ENCODE data around the gene MBD3.

Gene MBD3

GRCh38 chr19:1561236-1561842, 31.3 kb downstream of the MBD3 start:
- Histone ChIP-seq H3K36me3 (ENCODE audit: control insufficient read depth in 2 of 2, insufficient read depth in 2 of 2, low read length in 2 of 2) (no peaks in the 10 kb centered on the region), H3K9ac (ENCODE audit: low read depth in 1 of 2, low read length in 2 of 2) (no peak overlapping the region), H3K9me3 (ENCODE audit: control insufficient read depth in 2 of 2, low read length in 2 of 2) (no peaks in the 10 kb centered on the region), H3K4me3 (ENCODE audit: low read length in 2 of 2) (no peak overlapping the region), H3K27me3 (ENCODE audit: control insufficient read depth in 2 of 2, insufficient read depth in 2 of 2, low read length in 2 of 2) (no peaks in the 10 kb centered on the region), H3K4me1 (ENCODE audit: control insufficient read depth in 2 of 2, insufficient read depth in 2 of 2, low read length in 2 of 2) (peaks cover 0 to 3% of the 10 kb centered on the region in 2 donors), H3K27ac (ENCODE audit: low read depth in 2 of 2, low read length in 2 of 2) (no peak overlapping the region)

GRCh38 chr19:1560286-1560882, 32.3 kb downstream of the MBD3 start:
- no peak overlapping the region for H3K4me3 ChIP-seq (ENCODE audit: low read length in 2 of 2)
- no peaks in the 10 kb centered on the region for H3K9me3 ChIP-seq (ENCODE audit: control insufficient read depth in 2 of 2, low read length in 2 of 2)
- H3K9ac ChIP-seq (ENCODE audit: low read depth in 1 of 2, low read length in 2 of 2) = no peak overlapping the region
- no peaks in the 10 kb centered on the region for H3K4me1 ChIP-seq (ENCODE audit: control insufficient read depth in 2 of 2, insufficient read depth in 2 of 2, low read length in 2 of 2)
- H3K27me3 ChIP-seq (ENCODE audit: control insufficient read depth in 2 of 2, insufficient read depth in 2 of 2, low read length in 2 of 2) = no peaks in the 10 kb centered on the region
- H3K27ac ChIP-seq (ENCODE audit: low read depth in 2 of 2, low read length in 2 of 2) = no peak overlapping the region
- no peaks in the 10 kb centered on the region for H3K36me3 ChIP-seq (ENCODE audit: control insufficient read depth in 2 of 2, insufficient read depth in 2 of 2, low read length in 2 of 2)

- Histone ChIP-seq H3K27me3 (ENCODE audit: control insufficient read depth in 2 of 2, insufficient read depth in 2 of 2, low read length in 2 of 2) (no peaks in the 10 kb centered on the region), H3K4me1 (ENCODE audit: control insufficient read depth in 2 of 2, insufficient read depth in 2 of 2, low read length in 2 of 2) (no peaks in the 10 kb centered on the region), H3K36me3 (ENCODE audit: control insufficient read depth in 2 of 2, insufficient read depth in 2 of 2, low read length in 2 of 2) (no peaks in the 10 kb centered on the region), H3K9me3 (ENCODE audit: control insufficient read depth in 2 of 2, low read length in 2 of 2) (no peaks in the 10 kb centered on the region), H3K9ac (ENCODE audit: low read depth in 1 of 2, low read length in 2 of 2) (no peak overlapping the region), H3K27ac (ENCODE audit: low read depth in 2 of 2, low read length in 2 of 2) (no peak overlapping the region), H3K4me3 (ENCODE audit: low read length in 2 of 2) (no peak overlapping the region)
Observed at GRCh38 chr19:1558552-1558951, 34.1 kb downstream of the MBD3 start.

- no peaks in the 10 kb centered on the region for H3K4me1 ChIP-seq (ENCODE audit: control insufficient read depth in 2 of 2, insufficient read depth in 2 of 2, low read length in 2 of 2)
- H3K27ac ChIP-seq (ENCODE audit: low read depth in 2 of 2, low read length in 2 of 2) = no peak overlapping the region
- no peaks in the 10 kb centered on the region for H3K9me3 ChIP-seq (ENCODE audit: control insufficient read depth in 2 of 2, low read length in 2 of 2)
- no peaks in the 10 kb centered on the region for H3K27me3 ChIP-seq (ENCODE audit: control insufficient read depth in 2 of 2, insufficient read depth in 2 of 2, low read length in 2 of 2)
- H3K4me3 ChIP-seq (ENCODE audit: low read length in 2 of 2) = no peak overlapping the region
- no peak overlapping the region for H3K9ac ChIP-seq (ENCODE audit: low read depth in 1 of 2, low read length in 2 of 2)
- no peaks in the 10 kb centered on the region for H3K36me3 ChIP-seq (ENCODE audit: control insufficient read depth in 2 of 2, insufficient read depth in 2 of 2, low read length in 2 of 2)
Observed at GRCh38 chr19:1556390-1557070, 36.1 kb downstream of the MBD3 start.

- Histone ChIP-seq H3K9me3 (ENCODE audit: control insufficient read depth in 2 of 2, low read length in 2 of 2) (no peaks in the 10 kb centered on the region), H3K4me3 (ENCODE audit: low read length in 2 of 2) (no peak overlapping the region), H3K9ac (ENCODE audit: low read depth in 1 of 2, low read length in 2 of 2) (no peak overlapping the region), H3K4me1 (ENCODE audit: control insufficient read depth in 2 of 2, insufficient read depth in 2 of 2, low read length in 2 of 2) (no peaks in the 10 kb centered on the region), H3K27me3 (ENCODE audit: control insufficient read depth in 2 of 2, insufficient read depth in 2 of 2, low read length in 2 of 2) (no peaks in the 10 kb centered on the region), H3K27ac (ENCODE audit: low read depth in 2 of 2, low read length in 2 of 2) (no peak overlapping the region), H3K36me3 (ENCODE audit: control insufficient read depth in 2 of 2, insufficient read depth in 2 of 2, low read length in 2 of 2) (no peaks in the 10 kb centered on the region)
Observed at GRCh38 chr19:1555487-1556389, 36.9 kb downstream of the MBD3 start.

GRCh38 chr19:1554968-1555367, 37.7 kb downstream of the MBD3 start:
- Histone ChIP-seq H3K9me3 (ENCODE audit: control insufficient read depth in 2 of 2, low read length in 2 of 2) (no peaks in the 10 kb centered on the region), H3K4me3 (ENCODE audit: low read length in 2 of 2) (no peak overlapping the region), H3K9ac (ENCODE audit: low read depth in 1 of 2, low read length in 2 of 2) (no peak overlapping the region), H3K36me3 (ENCODE audit: control insufficient read depth in 2 of 2, insufficient read depth in 2 of 2, low read length in 2 of 2) (no peaks in the 10 kb centered on the region), H3K27ac (ENCODE audit: low read depth in 2 of 2, low read length in 2 of 2) (no peak overlapping the region), H3K27me3 (ENCODE audit: control insufficient read depth in 2 of 2, insufficient read depth in 2 of 2, low read length in 2 of 2) (no peaks in the 10 kb centered on the region), H3K4me1 (ENCODE audit: control insufficient read depth in 2 of 2, insufficient read depth in 2 of 2, low read length in 2 of 2) (no peaks in the 10 kb centered on the region)

GRCh38 chr19:1553415-1553814, 39.2 kb downstream of the MBD3 start:
- H3K4me1 ChIP-seq (ENCODE audit: control insufficient read depth in 2 of 2, insufficient read depth in 2 of 2, low read length in 2 of 2) = no peaks in the 10 kb centered on the region
- H3K27ac ChIP-seq (ENCODE audit: low read depth in 2 of 2, low read length in 2 of 2) = no peak overlapping the region
- H3K27me3 ChIP-seq (ENCODE audit: control insufficient read depth in 2 of 2, insufficient read depth in 2 of 2, low read length in 2 of 2) = no peaks in the 10 kb centered on the region
- H3K9ac ChIP-seq (ENCODE audit: low read depth in 1 of 2, low read length in 2 of 2) = no peak overlapping the region
- H3K9me3 ChIP-seq (ENCODE audit: control insufficient read depth in 2 of 2, low read length in 2 of 2) = no peaks in the 10 kb centered on the region
- no peaks in the 10 kb centered on the region for H3K36me3 ChIP-seq (ENCODE audit: control insufficient read depth in 2 of 2, insufficient read depth in 2 of 2, low read length in 2 of 2)
- no peak overlapping the region for H3K4me3 ChIP-seq (ENCODE audit: low read length in 2 of 2)

GRCh38 chr19:1551068-1552040, 41.3 kb downstream of the MBD3 start:
- H3K27me3 ChIP-seq (ENCODE audit: control insufficient read depth in 2 of 2, insufficient read depth in 2 of 2, low read length in 2 of 2) = no peaks in the 10 kb centered on the region
- H3K9ac ChIP-seq (ENCODE audit: low read depth in 1 of 2, low read length in 2 of 2) = no peak overlapping the region
- no peaks in the 10 kb centered on the region for H3K9me3 ChIP-seq (ENCODE audit: control insufficient read depth in 2 of 2, low read length in 2 of 2)
- peaks cover 0 to 2% of the 10 kb centered on the region in 2 donors for H3K4me1 ChIP-seq (ENCODE audit: control insufficient read depth in 2 of 2, insufficient read depth in 2 of 2, low read length in 2 of 2)
- no peaks in the 10 kb centered on the region for H3K36me3 ChIP-seq (ENCODE audit: control insufficient read depth in 2 of 2, insufficient read depth in 2 of 2, low read length in 2 of 2)
- no peak overlapping the region for H3K27ac ChIP-seq (ENCODE audit: low read depth in 2 of 2, low read length in 2 of 2)
- no peak overlapping the region for H3K4me3 ChIP-seq (ENCODE audit: low read length in 2 of 2)

GRCh38 chr19:1549332-1549945, 43.2 kb downstream of the MBD3 start:
- H3K27ac ChIP-seq (ENCODE audit: low read depth in 2 of 2, low read length in 2 of 2) = no peak overlapping the region
- H3K4me3 ChIP-seq (ENCODE audit: low read length in 2 of 2) = no peak overlapping the region
- no peak overlapping the region for H3K9ac ChIP-seq (ENCODE audit: low read depth in 1 of 2, low read length in 2 of 2)
- no peaks in the 10 kb centered on the region for H3K27me3 ChIP-seq (ENCODE audit: control insufficient read depth in 2 of 2, insufficient read depth in 2 of 2, low read length in 2 of 2)
- no peaks in the 10 kb centered on the region for H3K36me3 ChIP-seq (ENCODE audit: control insufficient read depth in 2 of 2, insufficient read depth in 2 of 2, low read length in 2 of 2)
- H3K9me3 ChIP-seq (ENCODE audit: control insufficient read depth in 2 of 2, low read length in 2 of 2) = no peaks in the 10 kb centered on the region
- H3K4me1 ChIP-seq (ENCODE audit: control insufficient read depth in 2 of 2, insufficient read depth in 2 of 2, low read length in 2 of 2) = peaks cover 0 to 5% of the 10 kb centered on the region in 2 donors
